Measurements from ENCODE around the gene PRTFDC1.

GRCh38 chr10:24993237-24993958, 41.0 kb upstream of the PRTFDC1 start:
- TF ChIP-seq CTCF (IDR thresholded peaks at IDR 0.05; ENCODE audit: insufficient read depth, low read length, poor library complexity, severe bottlenecking) (no peak), EZH2phosphoT487 (conservative IDR thresholded peaks at IDR 0.05; ENCODE audit: low read length) (no peak)
